Body of pancreas (tissue), 4 donors: ENCODE data around the gene ECD. TPM values are rescaled to one million over a fixed set of nuclear protein-coding genes. Genes with fewer than 3 reads are reported as not detected.

ENCODE experiments used
- ATAC-seq: fragments of 150-250 bp; one replicate; pipeline ENCODE4 v1.9.1; 2016
- DNase-seq, 4 donors: peaks; one replicate each; pipeline ENCODE4 v3.0.0-alpha.2; 2019
- H3K27ac ChIP-seq, 4 donors: fragments of 200-600 bp; sonication (generic); 1 replicate in 3 of 4; 2 replicates in 1 of 4; pipeline versions ENCODE4 v1.5.1 to v1.6.1; 2016 to 2019; ENCODE audit warnings: mild to moderate bottlenecking in 1 of 4, mixed read lengths in 1 of 4, moderate library complexity in 1 of 4
- H3K27me3 ChIP-seq, 2 donors: fragments of 200-600 bp; sonication (generic); one replicate each; pipeline ENCODE4 v1.6.0; 2016; ENCODE audit warnings: mild to moderate bottlenecking in 1 of 2
- H3K36me3 ChIP-seq, 2 donors: fragments of 200-600 bp; sonication (generic); replicated peaks in 1 of 2; 2 replicates each; pipeline ENCODE4 v1.5.1; 2016; ENCODE audit warnings: low read depth in 2 of 2; ENCODE audit not compliant: insufficient read depth in 1 of 2
- H3K4me1 ChIP-seq: fragments of 200-600 bp; sonication (generic); one replicate; pipeline ENCODE4 v1.6.0; 2016
- H3K4me3 ChIP-seq, 2 donors: fragments of 200-600 bp; sonication (generic); 1 replicate in 1 of 2; 2 replicates in 1 of 2; pipeline ENCODE4 v1.5.1; 2016 to 2019
- H3K9me3 ChIP-seq, 3 donors: fragments of 200-600 bp; sonication (generic); 1 replicate in 2 of 3; 2 replicates in 1 of 3; pipeline ENCODE4 v1.5.1; 2016
- CTCF ChIP-seq, 7 experiments: fragments of 450-650 bp in 4 of 7; fragments of 200-600 bp in 3 of 7; sonication (generic) in 3 of 7; IDR thresholded peaks; one replicate each; pipeline ENCODE4 v1.5.1; 2016 to 2019; ENCODE audit warnings: antibody characterized with exemption in 7 of 7
- POLR2A ChIP-seq, 3 donors: fragments of 450-650 bp; IDR thresholded peaks; one replicate each; pipeline ENCODE4 v1.6.1; 2016; ENCODE audit warnings: antibody characterized with exemption in 3 of 3, mild to moderate bottlenecking in 2 of 3
- WGBS, 2 donors: methylation state at CpG; one replicate each; pipeline ENCODE4 v1.1.5; 2017; 5-methylcytosine and 5-hydroxymethylcytosine counted together
- intact Hi-C: fragments of 100-400 bp; cut with DNase I; formaldehyde crosslinking; loops from one replicate; pipeline ENCODE4 v1.15.1; 2023
- small RNA-seq: library from RNA; depleted of rRNA; stranded (forward); fragments of <200 nt; gene quantifications from one replicate; pipeline ENCODE3, GENCODE V24; 2016
- total RNA-seq, 2 donors: library from RNA; depleted of rRNA; stranded (reverse); fragments of >200 nt; gene quantifications; one replicate each; pipeline ENCODE4 v1.1.0, GENCODE V29; 2016

Gene ECD
- total RNA-seq, 2 donors from 2014 or later: 14.8 to 19.8 TPM

DNA sequence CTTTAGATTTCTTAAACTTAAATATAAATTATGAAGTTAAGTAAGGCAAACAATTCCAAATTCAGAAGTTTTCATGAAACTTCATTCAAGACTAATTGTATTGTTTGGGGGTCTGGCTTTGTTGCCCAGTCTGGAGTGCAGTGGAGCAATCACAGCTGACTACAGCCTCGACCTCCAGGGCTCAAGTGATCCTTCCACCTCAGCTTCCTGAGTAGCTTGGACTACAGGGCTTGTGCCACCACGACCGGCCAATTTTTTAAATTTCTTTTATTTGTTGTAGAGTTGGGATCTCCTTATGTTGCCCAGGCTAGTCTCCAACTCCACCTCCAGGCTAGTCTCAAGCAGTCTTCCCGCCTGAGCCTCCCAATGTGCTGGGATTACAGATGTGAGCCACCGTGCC is 83.6 kb downstream of the ECD start:
- intact Hi-C loops: no loop called here
- Histone ChIP-seq H3K27me3 (no peaks in the 10 kb centered on the region), H3K36me3 (no peaks in the 10 kb centered on the region), H3K27ac (no peak overlapping the region), H3K4me1 (peaks cover 41% of the 10 kb centered on the region), H3K9me3 (no peaks in the 10 kb centered on the region), H3K4me3 (no peak overlapping the region)
- DNase-seq (no peak), ATAC-seq (no peak)
- no peak for TF ChIP-seq CTCF (IDR thresholded peaks at IDR 0.05)
- TF ChIP-seq POLR2A (IDR thresholded peaks at IDR 0.05): no peak
- WGBS, 2 donors: 90 to 92% methylated on average over 5 of the region's 5 CpGs

Small RNA genes lying within 50 kb of the gene (small RNA-seq; reads per million reads assigned to genes)
- gene RF00019 (not detected), gene SNORA11F (not detected)

Other genes with a start within 250 kb of the ECD start
- not detected for gene PLA2G12B, start 213.2 kb downstream of the ECD start, total RNA-seq
- gene P4HA1, start 71.1 kb downstream of the ECD start, total RNA-seq: 10 to 100 TPM; 11.9 to 21.5 TPM
- 1 to 10 TPM; 2.3 to 3.3 TPM for gene NUDT13, start 57.6 kb downstream of the ECD start, total RNA-seq
- 10 to 100 TPM in 1 of 2 donors, 1 to 10 TPM in 1; 4.9 to 17.1 TPM for gene FAM149B1, start 111 bp upstream of the ECD start, total RNA-seq
- gene DNAJC9, start 79.2 kb upstream of the ECD start, total RNA-seq: 1 to 10 TPM; 5.9 to 9.6 TPM
- 10 to 100 TPM; 18.7 to 24.7 TPM for gene MRPS16, start 84.6 kb upstream of the ECD start, total RNA-seq
- gene CFAP70, start 190.9 kb upstream of the ECD start, total RNA-seq: 10 to 100 TPM in 1 of 2 donors, 1 to 10 TPM in 1; 8.8 to 11.5 TPM
- 10 to 100 TPM; 22.7 to 46.2 TPM for gene ANXA7, start 246.1 kb upstream of the ECD start, total RNA-seq